ENCODE results near the gene RYR2. TPM values are rescaled to one million over a fixed set of nuclear protein-coding genes. Genes with fewer than 3 reads are reported as not detected.

RYR2 gene
- total and polyA plus RNA-seq, 12 donors, result 43.1 to 1,252 (median 872) TPM

DNA sequence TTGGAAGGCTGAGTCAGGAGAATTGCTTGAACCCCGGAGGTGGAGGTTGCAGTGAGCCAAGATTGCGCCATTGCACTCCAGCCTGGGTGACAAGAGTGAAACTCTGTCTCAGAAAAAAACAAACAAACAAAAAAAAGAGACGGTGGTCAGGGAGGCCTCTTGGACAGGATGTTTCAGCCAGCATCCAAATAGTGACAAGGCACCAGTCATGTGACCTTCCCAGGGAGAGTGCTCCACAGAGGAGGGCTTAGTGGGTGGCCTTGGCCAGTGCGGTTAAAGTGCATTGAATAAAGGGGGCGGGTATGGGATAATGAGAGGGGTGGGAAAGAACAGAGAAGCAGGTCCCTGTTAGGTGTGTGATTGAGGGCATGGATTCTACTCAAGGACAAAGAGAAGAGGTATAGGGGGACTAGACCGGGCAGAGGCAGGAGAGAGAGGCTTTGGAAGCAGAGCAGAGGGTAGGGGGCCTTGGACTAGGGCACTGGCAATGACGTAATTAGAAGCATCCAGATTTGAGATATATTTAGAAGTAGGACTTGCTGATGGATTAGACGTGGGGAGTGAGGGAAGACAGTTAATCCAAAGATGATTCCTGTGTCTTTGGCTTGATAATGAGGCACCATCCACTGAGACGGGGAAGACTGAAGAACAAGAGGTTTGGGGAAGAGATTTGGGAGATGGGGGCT lies 12.0 kb upstream of the RYR2 start:
- no peak for TF ChIP-seq CTCF (IDR thresholded peaks at IDR 0.05)
- H3K9me3 ChIP-seq, result peaks cover 0 to 11% (median 0%) of the 10 kb centered on the region in 11 donors
- WGBS, 2 donors, result 57 to 64% methylated on average over 9 of the region's 9 CpGs
- no peak overlapping the region for H3K4me3 ChIP-seq
- peaks cover 0 to 48% (median 17%) of the 10 kb centered on the region in 9 donors for H3K4me1 ChIP-seq
- H3K27me3 ChIP-seq, result no peaks in the 10 kb centered on the region
- intact Hi-C loops (cut with DNase I), result no loop called here
- H3K27ac ChIP-seq, result peak overlapping the region in 3 of 10 donors; percentile 15 to 87 (median 81)
- ATAC-seq (peak in 1 of 8 donors; percentile 35), DNase-seq (no peak)
- no peaks in the 10 kb centered on the region for H3K36me3 ChIP-seq

DNA sequence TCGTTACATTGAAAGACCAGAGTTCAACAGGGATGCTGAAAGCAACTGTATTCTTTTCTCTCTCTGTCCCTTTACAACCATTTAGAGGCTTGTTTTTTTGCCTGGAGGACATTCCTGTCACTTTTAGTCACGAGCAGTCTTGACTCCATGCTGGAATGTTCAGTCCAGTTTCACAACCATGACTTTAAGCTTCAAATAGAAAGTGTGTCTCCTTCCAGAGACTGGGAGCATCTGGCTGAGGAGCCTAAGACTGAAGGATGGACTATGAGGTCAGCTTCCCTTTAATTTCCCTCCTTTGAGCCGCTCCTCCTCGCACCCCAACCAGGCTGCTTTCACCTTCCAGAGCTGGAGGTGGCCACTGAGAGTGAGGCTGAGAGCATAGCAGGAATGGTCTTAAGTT lies 10.5 kb upstream of the RYR2 start:
- H3K36me3 ChIP-seq, result no peaks in the 10 kb centered on the region
- H3K4me3 ChIP-seq, result peak overlapping the region in 4 of 10 donors; percentile 14 to 26 (median 15)
- no peaks in the 10 kb centered on the region for H3K27me3 ChIP-seq
- no peak for DNase-seq
- H3K27ac ChIP-seq, result peak overlapping the region; percentile 44 to 87 (median 72)
- peak; percentile 36 to 86 (median 70) for ATAC-seq
- TF ChIP-seq CTCF (IDR thresholded peaks at IDR 0.05), result no peak
- no peaks in the 10 kb centered on the region for H3K9me3 ChIP-seq
- intact Hi-C loops (cut with DNase I), result no loop called here
- H3K4me1 ChIP-seq, result peaks cover 0 to 48% (median 17%) of the 10 kb centered on the region in 9 donors
- 26 to 40% methylated on average over 4 of the region's 4 CpGs for WGBS, 2 donors

DNA sequence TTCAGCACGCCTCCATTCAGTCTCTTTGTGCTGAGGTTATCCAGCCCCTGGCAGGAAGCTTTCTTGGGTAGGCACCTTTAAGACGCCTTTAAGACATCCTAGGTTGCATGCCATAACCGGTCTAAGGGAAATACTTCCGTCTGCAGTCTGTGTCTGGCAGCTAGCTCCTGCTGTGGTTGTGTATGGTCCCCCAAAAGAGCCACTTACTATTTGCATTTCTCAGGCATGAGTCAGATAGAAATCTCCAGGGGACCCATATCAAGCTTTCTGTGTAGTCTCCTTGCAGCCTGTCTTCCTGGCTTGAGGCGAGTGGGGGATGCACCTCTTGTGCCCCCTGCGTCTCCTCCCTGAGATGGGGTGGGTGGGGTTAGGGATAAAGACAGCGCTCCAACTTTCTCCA lies 10.0 kb upstream of the RYR2 start:
- 23 to 34% methylated on average over 7 of the region's 7 CpGs for WGBS, 2 donors
- peak in 4 of 8 donors; percentile 1 to 36 (median 28) for ATAC-seq
- Histone ChIP-seq H3K9me3 (no peaks in the 10 kb centered on the region), H3K4me1 (peaks cover 0 to 47% (median 17%) of the 10 kb centered on the region in 9 donors), H3K36me3 (no peaks in the 10 kb centered on the region), H3K27me3 (no peaks in the 10 kb centered on the region), H3K27ac (peak overlapping the region; percentile 44 to 87 (median 72)), H3K4me3 (peak overlapping the region in 6 of 10 donors; percentile 6 to 26 (median 14))
- TF ChIP-seq CTCF (IDR thresholded peaks at IDR 0.05), result no peak
- DNase-seq, result no peak
- intact Hi-C loops (cut with DNase I), result loop anchor here in 1 of 10 donors (1.0 kb wide), 1 partner anchor 35 kb away; no protein-coding TSS in a partner anchor

DNA sequence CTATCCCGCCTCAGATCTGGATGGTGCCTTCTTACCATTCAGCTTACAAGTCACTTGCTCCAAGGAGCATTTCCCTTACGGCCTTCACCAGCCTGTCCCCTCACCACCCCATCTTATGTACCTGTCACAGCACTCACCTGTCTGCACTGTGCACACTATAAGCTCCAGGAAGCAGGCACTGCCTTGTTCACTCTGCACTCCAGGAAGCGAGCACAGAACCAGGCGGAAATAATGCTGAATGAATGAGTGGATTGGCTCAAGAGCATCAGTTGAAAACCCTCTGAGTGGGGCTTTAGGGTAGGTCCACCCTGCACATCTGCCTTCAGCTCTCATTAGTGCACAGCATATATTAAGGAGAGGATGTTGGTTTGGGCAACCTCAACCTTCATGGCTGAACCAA lies 8.9 kb upstream of the RYR2 start:
- Histone ChIP-seq H3K4me1 (peaks cover 0 to 41% (median 17%) of the 10 kb centered on the region in 9 donors), H3K4me3 (no peak overlapping the region), H3K27me3 (no peaks in the 10 kb centered on the region), H3K9me3 (no peaks in the 10 kb centered on the region), H3K27ac (peak overlapping the region in 6 of 10 donors; percentile 13 to 87 (median 81)), H3K36me3 (no peaks in the 10 kb centered on the region)
- DNase-seq (no peak), ATAC-seq (no peak)
- intact Hi-C loops (cut with DNase I), result loop anchor here in 1 of 10 donors (1.0 kb wide), 1 partner anchor 19 kb away; no protein-coding TSS in a partner anchor
- 90 to 92% methylated on average over 4 of the region's 4 CpGs for WGBS, 2 donors
- no peak for TF ChIP-seq CTCF (IDR thresholded peaks at IDR 0.05)
